Mesothelial cell of epicardium (in vitro differentiated cells): Measurements from ENCODE around the gene TOB2. TPM values are rescaled to one million over a fixed set of nuclear protein-coding genes. Genes with fewer than 3 reads are reported as not detected.

Source experiments
- DNase-seq, 2 experiments: peaks; one replicate each; pipeline ENCODE4 v3.0.0; 2021; ENCODE audit warnings: low spot score in 2 of 2; ENCODE audit not compliant: unreplicated experiment in 2 of 2
- H3K27ac Mint-ChIP-seq: 2 replicates; pipeline ENCODE4 v1.8.0; 2021; ENCODE audit warnings: mixed read lengths
- H3K27me3 Mint-ChIP-seq: 2 replicates; pipeline ENCODE4 v1.8.0; 2021; ENCODE audit warnings: low read depth, mixed read lengths
- H3K36me3 Mint-ChIP-seq: 2 replicates; pipeline ENCODE4 v1.8.0; 2021; ENCODE audit warnings: mixed read lengths
- H3K4me1 Mint-ChIP-seq: 2 replicates; pipeline ENCODE4 v1.8.0; 2021; ENCODE audit warnings: mixed read lengths
- H3K4me3 Mint-ChIP-seq: 2 replicates; pipeline ENCODE4 v1.8.0; 2021; ENCODE audit warnings: mild to moderate bottlenecking, moderate library complexity, mixed read lengths
- H3K9me3 Mint-ChIP-seq: 2 replicates; pipeline ENCODE4 v1.8.0; 2021; ENCODE audit warnings: mixed read lengths
- total RNA-seq: library from RNA; stranded (reverse); gene quantifications from 3 replicates; pipeline ENCODE4 v1.2.1, GENCODE V29; 2021
- TF ChIP-seq, protein P1 (sequence below): fragments of 200-600 bp; sonication (generic); IDR thresholded peaks from one replicate; pipeline ENCODE4 v1.5.0; 2021; ENCODE audit warnings: antibody characterized with exemption; ENCODE audit not compliant: unreplicated experiment

The TOB2 gene
- total RNA-seq, 1 donor from 2014 or later, result 42.1 TPM

DNA sequence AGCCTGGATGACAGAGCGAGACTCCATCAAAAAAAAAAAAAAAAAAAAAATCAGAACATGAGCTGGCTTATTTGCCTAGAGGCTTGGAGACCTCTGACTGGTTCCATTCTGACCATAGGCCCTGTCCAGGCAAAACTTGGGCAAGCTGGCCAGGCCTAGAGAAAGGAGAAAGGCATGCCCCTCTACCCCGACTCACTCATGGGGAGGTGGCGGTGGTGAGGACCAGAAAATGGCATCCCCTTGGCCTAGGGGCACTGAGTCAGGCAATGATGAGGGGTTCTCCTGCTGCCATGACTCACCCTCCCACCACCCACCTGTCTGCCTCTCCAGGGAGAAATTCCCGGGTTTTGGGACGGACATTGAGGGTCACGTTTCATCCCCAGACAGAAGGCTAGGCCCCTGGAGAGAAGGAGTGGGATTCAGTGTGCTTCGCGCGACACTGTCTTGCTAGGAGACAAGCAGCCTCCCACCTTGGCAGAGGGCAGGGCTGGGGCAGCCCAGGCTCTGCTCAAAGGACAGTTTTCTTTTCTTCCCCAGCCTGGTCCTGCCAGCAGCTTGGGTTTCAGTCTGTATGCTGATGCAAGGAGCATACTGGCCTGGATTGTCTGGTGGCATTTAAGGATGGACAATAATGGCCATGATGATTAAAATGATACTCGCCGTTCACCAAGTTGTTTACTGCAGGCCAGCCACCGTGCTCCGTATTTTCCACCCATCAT is 17.2 kb downstream of the TOB2 start:
- TF ChIP-seq, protein P1, sequence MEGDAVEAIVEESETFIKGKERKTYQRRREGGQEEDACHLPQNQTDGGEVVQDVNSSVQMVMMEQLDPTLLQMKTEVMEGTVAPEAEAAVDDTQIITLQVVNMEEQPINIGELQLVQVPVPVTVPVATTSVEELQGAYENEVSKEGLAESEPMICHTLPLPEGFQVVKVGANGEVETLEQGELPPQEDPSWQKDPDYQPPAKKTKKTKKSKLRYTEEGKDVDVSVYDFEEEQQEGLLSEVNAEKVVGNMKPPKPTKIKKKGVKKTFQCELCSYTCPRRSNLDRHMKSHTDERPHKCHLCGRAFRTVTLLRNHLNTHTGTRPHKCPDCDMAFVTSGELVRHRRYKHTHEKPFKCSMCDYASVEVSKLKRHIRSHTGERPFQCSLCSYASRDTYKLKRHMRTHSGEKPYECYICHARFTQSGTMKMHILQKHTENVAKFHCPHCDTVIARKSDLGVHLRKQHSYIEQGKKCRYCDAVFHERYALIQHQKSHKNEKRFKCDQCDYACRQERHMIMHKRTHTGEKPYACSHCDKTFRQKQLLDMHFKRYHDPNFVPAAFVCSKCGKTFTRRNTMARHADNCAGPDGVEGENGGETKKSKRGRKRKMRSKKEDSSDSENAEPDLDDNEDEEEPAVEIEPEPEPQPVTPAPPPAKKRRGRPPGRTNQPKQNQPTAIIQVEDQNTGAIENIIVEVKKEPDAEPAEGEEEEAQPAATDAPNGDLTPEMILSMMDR, result no peak
- Mint-ChIP-seq H3K36me3 (peaks cover 20% of the 10 kb centered on the region), H3K4me3 (no peak overlapping the region), H3K27ac (no peak overlapping the region), H3K27me3 (no peaks in the 10 kb centered on the region), H3K9me3 (no peaks in the 10 kb centered on the region), H3K4me1 (no peaks in the 10 kb centered on the region)
- DNase-seq, result no peak

DNA sequence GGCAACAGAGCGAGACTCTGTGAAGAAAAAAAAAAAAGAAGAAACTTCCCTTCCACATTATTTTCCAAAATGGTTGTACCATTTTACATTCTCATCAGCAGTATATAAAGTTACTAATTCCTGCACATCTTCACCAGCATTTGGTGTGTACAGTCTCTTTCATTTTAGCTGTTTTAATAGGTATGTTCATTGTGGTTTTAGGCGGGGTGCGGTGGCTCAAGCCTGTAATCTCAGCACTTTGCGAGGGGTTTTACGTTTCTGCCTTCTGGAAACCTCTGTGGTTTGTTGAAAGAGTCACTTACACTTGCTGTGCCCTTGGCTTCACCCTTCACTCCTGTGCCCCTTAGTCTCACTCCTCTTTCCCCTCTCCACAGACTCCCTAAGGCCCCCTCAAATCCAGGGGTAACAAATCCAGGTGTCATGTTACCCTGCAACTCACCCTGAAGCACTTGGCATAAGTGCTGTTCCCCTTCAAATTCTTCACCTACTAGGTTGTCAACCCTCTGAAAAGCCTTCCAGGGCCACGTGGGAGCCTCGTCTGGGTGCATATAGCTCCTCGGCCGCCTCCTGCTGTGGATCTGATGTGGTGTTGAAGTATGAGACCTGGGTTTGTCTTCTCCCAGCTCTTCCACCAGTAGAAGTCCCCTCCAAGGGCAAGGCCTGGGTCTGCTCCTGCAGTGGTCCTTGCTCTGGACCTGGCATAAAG is 20.8 kb downstream of the TOB2 start:
- TF ChIP-seq, protein P1, result no peak
- no peaks in the 10 kb centered on the region for H3K9me3 Mint-ChIP-seq

DNA sequence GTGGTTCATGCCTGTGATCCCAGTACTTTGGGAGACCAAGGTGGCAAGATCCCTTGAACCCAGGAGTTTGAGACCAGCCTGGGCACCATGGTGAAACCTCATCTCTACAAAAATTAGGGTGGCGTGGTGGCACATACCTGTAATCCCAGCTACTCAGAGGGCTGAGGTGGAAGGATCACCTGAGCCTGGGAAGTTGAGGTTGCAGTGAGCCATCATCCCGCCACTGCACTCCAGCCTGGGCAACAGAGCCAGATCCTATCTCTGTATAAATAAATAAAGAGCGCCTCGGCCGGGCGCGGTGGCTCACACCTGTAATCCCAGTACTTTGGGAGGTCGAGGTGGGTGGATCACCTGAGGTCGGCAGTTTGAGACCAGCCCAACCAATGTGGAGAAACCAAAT is 27.9 kb downstream of the TOB2 start:
- Mint-ChIP-seq H3K4me1 (peaks cover 9% of the 10 kb centered on the region), H3K4me3 (no peak overlapping the region), H3K9me3 (no peaks in the 10 kb centered on the region), H3K36me3 (peaks cover 4% of the 10 kb centered on the region), H3K27me3 (no peaks in the 10 kb centered on the region), H3K27ac (no peak overlapping the region)
- DNase-seq, result no peak
- TF ChIP-seq, protein P1, result no peak

More for the DNA sequence above, 20.8 kb downstream of the TOB2 start:
- Mint-ChIP-seq H3K4me3 (no peak overlapping the region), H3K4me1 (no peaks in the 10 kb centered on the region), H3K27ac (no peak overlapping the region), H3K27me3 (no peaks in the 10 kb centered on the region), H3K36me3 (peaks cover 14% of the 10 kb centered on the region)
- no peak for DNase-seq

DNA sequence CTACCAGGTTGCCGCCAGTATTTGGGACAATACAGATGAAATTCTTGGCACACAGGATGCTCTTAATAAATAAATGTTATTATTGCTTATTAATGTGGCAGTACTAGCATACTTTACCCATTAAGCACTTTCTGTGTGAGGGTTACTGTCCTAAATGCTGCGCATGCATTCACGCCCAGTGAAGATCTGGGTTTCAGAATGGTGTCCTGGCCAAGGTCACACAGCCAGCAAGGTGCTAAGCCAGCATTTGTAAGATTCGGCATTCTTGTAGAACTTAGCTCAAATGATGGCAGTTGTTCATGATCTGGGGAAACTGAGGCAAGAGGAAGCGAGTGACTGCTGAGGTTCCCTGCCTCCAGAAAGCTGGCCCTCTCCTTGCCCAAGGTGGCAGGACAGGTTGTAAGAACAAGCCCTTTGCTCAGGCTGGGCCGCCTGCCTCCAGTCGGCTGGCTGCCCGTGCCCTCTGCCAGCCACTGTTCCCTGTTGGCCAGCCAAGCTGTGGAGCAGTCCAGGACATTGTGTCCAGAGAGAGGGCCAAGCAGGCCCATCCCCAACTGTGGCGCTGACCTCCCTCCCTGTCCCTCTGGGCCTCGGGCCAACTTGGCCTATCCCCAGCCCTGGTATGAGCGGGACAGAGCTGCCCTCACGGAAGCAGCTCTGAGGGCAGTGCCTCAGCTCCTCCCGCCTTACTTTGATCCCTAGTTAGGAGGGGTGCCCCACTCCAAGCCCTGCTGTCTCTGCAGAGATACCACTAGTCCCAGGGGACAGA is 28.8 kb downstream of the TOB2 start:
- H3K4me3 Mint-ChIP-seq, result no peak overlapping the region
- TF ChIP-seq, protein P1, result no peak
- no peaks in the 10 kb centered on the region for H3K9me3 Mint-ChIP-seq
- H3K36me3 Mint-ChIP-seq, result peaks cover 2% of the 10 kb centered on the region
- no peak overlapping the region for H3K27ac Mint-ChIP-seq
- no peak for DNase-seq
- H3K4me1 Mint-ChIP-seq, result peaks cover 9% of the 10 kb centered on the region
- H3K27me3 Mint-ChIP-seq, result no peaks in the 10 kb centered on the region

DNA sequence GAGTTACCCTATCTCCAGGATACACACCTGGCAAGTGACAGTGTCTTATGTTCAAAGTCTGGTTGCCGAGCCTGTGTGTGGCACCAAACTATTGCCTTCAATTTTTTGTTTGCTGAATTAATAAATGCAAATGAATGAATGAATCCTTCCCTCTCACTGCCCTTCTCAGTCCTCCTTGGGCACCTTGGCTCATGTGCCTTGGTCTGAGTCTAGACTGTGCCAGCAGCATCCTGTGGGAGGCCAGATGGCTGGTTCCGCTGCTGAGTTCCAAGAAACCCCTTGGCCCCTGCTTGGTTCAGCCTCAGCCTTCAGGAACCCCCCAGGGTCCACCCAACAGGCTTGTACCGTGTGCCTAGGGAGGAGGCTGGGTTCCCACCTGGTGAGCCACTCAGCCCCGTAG is 31.0 kb downstream of the TOB2 start:
- H3K36me3 Mint-ChIP-seq, result no peaks in the 10 kb centered on the region
- peak overlapping the region; percentile 40 for H3K4me3 Mint-ChIP-seq
- no peaks in the 10 kb centered on the region for H3K27me3 Mint-ChIP-seq
- peaks cover 16% of the 10 kb centered on the region for H3K4me1 Mint-ChIP-seq
- H3K27ac Mint-ChIP-seq, result peak overlapping the region; percentile 39
- no peak for DNase-seq
- TF ChIP-seq, protein P1, result no peak
- no peaks in the 10 kb centered on the region for H3K9me3 Mint-ChIP-seq
